ENCODE results near the gene KCNB1.

The KCNB1 gene

GRCh38 chr20:49490689-49491088 lies 8.2 kb upstream of the KCNB1 start:
- Histone ChIP-seq H3K27me3 (ENCODE audit: insufficient read depth, poor library complexity, severe bottlenecking) (peaks cover 7% of the 10 kb centered on the region), H3K4me3 (replicated peaks; ENCODE audit: insufficient read depth, low read length) (no peak overlapping the region), H3K27ac (replicated peaks) (no peak overlapping the region)
- TF ChIP-seq REST (IDR thresholded peaks at IDR 0.05; ENCODE audit: insufficient replicate concordance, low read depth) (no peak), GABPA (IDR thresholded peaks at IDR 0.05; ENCODE audit: low read depth) (no peak), POLR2AphosphoS5 (IDR thresholded peaks at IDR 0.05; ENCODE audit: low read depth) (no peak), SPI1 (IDR thresholded peaks at IDR 0.05; ENCODE audit: borderline replicate concordance, low read depth) (no peak)
- TF ChIP-seq, protein P1, sequence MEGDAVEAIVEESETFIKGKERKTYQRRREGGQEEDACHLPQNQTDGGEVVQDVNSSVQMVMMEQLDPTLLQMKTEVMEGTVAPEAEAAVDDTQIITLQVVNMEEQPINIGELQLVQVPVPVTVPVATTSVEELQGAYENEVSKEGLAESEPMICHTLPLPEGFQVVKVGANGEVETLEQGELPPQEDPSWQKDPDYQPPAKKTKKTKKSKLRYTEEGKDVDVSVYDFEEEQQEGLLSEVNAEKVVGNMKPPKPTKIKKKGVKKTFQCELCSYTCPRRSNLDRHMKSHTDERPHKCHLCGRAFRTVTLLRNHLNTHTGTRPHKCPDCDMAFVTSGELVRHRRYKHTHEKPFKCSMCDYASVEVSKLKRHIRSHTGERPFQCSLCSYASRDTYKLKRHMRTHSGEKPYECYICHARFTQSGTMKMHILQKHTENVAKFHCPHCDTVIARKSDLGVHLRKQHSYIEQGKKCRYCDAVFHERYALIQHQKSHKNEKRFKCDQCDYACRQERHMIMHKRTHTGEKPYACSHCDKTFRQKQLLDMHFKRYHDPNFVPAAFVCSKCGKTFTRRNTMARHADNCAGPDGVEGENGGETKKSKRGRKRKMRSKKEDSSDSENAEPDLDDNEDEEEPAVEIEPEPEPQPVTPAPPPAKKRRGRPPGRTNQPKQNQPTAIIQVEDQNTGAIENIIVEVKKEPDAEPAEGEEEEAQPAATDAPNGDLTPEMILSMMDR (IDR thresholded peaks at IDR 0.05; ENCODE audit: insufficient read depth, low read length): no peak
- no peak for DNase-seq (ENCODE audit: low read depth in 1 of 2, low spot score in 1 of 2)

DNA sequence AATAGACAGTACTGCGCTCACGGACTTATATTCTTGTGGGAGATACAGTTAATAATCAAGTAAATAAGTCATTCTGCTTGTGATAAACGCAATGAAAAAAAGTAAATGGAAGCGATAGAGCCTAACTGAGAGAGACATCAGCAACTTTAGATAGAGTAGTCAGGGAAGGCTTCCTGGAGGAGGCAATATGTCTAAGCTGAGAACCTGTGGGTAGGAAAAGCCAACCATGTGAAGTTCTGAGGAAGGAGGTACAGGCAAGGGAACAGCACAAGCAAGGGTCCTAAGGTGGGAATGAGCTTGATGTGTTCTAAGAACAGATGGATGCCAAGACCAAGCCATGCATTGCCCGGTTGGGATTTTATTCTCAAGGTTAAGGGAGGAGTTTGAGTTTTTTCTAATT lies 7.2 kb upstream of the KCNB1 start:
- TF ChIP-seq, protein P1 (IDR thresholded peaks at IDR 0.05; ENCODE audit: insufficient read depth, low read length): no peak
- TF ChIP-seq SPI1 (IDR thresholded peaks at IDR 0.05; ENCODE audit: borderline replicate concordance, low read depth) (no peak), REST (IDR thresholded peaks at IDR 0.05; ENCODE audit: insufficient replicate concordance, low read depth) (no peak), POLR2AphosphoS5 (IDR thresholded peaks at IDR 0.05; ENCODE audit: low read depth) (no peak), GABPA (IDR thresholded peaks at IDR 0.05; ENCODE audit: low read depth) (no peak)
- DNase-seq (ENCODE audit: low read depth in 1 of 2, low spot score in 1 of 2): no peak
- Histone ChIP-seq H3K27ac (replicated peaks) (no peak overlapping the region), H3K4me3 (replicated peaks; ENCODE audit: insufficient read depth, low read length) (no peak overlapping the region), H3K27me3 (ENCODE audit: insufficient read depth, poor library complexity, severe bottlenecking) (peaks cover 14% of the 10 kb centered on the region)

DNA sequence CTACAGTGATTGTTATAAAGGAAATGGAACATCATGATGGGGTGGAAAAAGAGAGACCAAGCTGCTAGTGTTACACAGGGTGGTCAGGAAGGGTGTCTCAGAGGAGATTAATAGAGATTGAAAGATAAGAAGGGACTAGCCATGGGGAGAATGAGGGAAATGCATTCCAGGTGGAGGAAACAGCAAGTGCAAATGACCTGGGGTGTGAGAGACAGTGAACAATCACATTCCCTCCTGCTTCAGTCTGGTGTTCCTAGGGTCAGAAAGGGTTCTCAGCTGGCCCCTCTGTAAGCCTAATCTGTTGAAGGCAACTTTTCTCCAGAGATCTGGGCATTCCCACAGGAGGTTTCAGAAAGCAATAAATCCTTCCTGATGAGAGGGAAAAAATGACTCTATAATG lies 3.6 kb upstream of the KCNB1 start:
- Histone ChIP-seq H3K27ac (replicated peaks) (no peak overlapping the region), H3K4me3 (replicated peaks; ENCODE audit: insufficient read depth, low read length) (no peak overlapping the region), H3K27me3 (ENCODE audit: insufficient read depth, poor library complexity, severe bottlenecking) (peaks cover 27% of the 10 kb centered on the region)
- no peak for TF ChIP-seq POLR2AphosphoS5 (IDR thresholded peaks at IDR 0.05; ENCODE audit: low read depth)
- TF ChIP-seq, protein P1 (IDR thresholded peaks at IDR 0.05; ENCODE audit: insufficient read depth, low read length): no peak
- TF ChIP-seq REST (IDR thresholded peaks at IDR 0.05; ENCODE audit: insufficient replicate concordance, low read depth): no peak
- TF ChIP-seq GABPA (IDR thresholded peaks at IDR 0.05; ENCODE audit: low read depth): no peak
- TF ChIP-seq SPI1 (IDR thresholded peaks at IDR 0.05; ENCODE audit: borderline replicate concordance, low read depth): no peak
- DNase-seq (ENCODE audit: low read depth in 1 of 2, low spot score in 1 of 2): no peak

Data from HL-60 (cell line).